RKO (cell line): ENCODE data around the gene YEATS4.

Experiments
- DNase-seq: peaks from one replicate; pipeline ENCODE4 v3.0.0-alpha.2; 2016; ENCODE audit warnings: low spot score

The YEATS4 gene

DNA sequence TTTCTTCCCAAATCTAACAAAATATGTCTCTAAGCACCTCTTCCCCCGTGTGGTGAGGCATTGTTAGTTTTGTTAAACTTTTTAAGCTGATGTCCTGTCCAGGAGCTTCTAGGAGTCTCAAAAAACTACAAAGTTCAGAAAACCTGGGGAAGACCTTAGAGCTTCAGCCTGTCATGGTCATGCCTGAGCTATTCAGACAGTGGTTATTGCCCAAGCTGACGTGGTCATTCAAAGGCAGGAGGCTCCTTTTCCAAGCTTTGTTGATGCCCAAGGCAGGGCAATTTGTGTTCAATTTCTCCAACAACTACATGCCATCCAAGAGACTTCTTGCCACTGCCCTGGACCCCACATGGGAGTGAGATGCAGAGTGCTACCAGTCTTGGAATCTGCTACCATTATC lies 17.1 kb upstream of the YEATS4 start:
- no peak for DNase-seq

DNA sequence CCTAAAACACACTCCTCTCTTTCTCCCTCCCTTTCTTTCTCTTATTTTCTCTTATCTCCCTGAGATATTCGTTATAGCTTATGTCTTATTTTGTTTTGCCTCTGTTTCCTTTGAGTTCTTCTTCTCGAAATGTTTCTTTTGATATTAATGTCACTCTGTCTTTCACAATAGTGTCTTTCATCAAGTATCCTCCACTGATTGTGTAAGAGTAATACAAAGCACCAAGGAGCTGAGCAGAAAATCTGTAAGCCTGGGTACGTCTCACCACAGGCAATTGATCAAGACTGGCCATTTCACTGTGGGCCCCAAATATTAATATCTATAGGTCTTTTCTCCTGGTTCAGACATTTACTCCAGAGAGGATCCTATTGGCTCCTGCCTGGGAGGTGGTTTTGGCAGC lies 16.2 kb upstream of the YEATS4 start:
- no peak for DNase-seq

DNA sequence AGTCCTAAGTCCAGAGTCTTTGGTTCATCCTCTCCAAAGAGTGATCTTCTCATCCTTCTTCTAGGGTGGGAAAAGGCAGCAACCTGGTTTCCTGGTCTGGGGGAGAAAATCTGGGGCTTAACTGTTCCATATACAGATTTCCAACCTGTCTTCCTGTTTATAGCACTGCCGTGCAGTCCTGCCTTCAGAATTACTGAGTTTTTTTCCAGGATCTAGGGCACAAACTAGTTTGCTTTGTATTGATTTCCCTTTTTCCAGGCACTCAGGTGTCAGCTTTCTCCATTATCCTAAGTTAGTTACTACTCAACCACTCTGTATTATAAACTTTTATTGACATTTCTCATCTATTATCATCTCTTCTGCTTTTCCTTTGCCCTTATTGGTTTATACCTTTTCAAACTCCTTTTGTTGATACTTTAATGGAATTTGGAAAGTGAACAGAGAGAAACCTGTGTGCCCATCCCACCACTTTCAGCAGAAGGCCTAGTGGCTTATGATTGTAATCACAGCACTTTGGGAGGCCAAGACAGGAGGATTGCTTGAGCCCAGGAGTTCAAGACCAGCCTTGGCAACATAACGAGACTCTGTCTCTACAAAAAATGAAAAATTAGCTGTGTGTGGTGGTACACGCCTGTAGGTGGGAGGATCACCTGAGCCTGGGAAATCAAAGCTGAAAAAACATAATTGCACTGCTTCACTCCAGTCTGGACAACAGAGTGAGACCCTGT lies 15.5 kb upstream of the YEATS4 start:
- DNase-seq = no peak

DNA sequence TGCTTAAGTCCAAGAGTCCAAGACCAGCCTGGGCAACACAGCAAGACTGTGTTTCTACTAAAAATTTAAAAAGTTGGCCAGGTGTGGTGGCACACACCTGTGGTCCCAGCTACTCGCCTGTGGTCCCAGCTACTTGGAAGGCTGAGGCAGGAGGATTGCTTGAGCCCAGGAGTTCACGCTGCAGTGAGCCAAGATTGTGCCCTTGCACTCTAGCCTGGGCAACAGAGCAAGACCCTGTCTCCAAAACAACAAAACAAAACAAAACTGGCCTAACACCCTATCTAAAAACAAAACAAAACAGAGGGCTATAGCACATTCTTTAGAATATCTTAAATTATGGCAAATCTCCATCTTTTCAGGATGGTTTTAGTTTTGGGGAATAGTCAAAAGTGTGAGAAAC lies 14.5 kb upstream of the YEATS4 start:
- DNase-seq = no peak

DNA sequence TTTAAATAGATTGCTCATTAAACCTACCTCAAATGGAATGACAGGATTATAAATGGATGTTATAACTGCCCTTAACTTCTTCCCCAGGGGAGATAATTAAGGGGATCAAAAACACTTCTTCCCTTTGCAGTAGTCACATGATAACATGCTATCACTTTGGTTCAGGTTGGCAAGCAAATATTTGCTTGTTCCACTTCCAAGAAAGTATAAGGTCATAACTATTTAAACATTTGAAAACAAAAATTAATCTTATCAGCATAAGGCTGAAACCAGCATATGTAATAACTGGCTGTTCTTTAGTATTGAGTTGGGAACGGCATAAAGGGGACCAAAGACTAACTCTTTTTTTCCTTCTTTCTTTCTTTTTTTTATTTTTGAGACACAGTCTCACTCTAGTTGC lies 13.8 kb upstream of the YEATS4 start:
- DNase-seq = no peak

DNA sequence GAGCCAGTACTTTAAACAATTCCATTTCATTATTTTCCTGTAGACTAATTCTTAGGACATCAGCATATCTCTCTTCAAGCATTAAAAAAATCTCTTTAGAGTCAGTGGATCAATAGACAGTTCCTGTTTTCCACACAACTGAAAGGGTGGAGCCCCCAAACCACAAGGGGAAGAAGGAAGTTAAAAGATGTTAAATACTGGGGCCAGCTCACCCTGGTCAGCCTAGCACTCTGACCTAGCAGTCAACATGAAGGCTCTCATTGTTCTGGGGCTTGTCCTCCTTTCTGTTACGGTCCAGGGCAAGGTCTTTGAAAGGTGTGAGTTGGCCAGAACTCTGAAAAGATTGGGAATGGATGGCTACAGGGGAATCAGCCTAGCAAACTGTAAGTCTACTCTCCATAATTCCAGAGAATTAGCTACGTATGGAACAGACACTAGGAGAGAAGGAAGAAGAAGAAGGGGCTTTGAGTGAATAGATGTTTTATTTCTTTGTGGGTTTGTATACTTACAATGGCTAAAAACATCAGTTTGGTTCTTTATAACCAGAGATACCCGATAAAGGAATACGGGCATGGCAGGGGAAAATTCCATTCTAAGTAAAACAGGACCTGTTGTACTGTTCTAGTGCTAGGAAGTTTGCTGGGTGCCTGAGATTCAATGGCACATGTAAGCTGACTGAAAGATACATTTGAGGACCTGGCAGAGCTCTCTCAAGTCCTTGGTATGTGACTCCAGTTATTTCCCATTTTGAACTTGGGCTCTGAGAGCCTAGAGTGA lies 11.2 kb upstream of the YEATS4 start, which contains the start of gene LYZ:
LYZ (plus strand) TSS at position 220 of the 777 bp plus-strand sequence; CDS start at position 248, 28 bp downstream.
- DNase-seq = no peak

DNA sequence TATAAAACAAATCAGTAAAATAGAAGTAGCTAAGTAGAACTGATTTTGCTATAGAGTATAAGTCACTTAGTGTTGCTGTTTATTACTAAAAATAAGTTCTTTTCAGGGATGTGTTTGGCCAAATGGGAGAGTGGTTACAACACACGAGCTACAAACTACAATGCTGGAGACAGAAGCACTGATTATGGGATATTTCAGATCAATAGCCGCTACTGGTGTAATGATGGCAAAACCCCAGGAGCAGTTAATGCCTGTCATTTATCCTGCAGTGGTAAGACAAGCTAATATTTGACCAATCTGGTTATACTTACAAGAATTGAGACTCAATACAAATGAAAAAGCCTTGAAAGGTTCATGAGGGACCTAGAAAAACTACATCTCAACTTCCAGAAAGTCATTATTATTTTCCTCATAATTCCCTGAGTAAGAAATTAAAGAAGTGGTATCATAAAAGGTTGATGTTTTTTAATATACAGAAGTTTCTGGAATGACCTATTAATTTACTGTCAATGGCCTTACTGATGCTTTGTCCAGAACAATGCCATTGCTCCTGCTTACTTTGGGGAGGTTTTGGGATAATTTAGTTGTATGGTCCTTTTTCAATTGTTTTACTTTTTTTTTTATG lies 9.4 kb upstream of the YEATS4 start:
- no peak for DNase-seq

DNA sequence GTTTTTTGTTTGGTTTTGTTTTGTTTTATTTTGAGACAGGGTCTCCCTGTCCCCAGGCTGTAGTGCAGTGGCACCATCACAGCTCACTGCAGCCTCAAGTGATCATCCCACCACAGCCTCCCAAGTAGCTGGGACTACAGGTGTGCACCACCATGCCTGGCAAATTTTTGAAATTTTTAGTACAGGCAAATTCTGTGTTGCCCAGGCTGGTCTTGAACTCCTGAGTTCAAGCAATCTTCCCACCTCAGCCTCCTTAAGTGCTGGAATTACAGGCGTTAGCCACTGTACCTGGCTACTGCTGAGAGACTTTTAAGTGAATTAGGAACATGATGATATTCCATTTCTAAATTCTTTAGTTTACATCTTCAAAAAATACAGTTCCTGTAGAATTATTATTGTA lies 8.8 kb upstream of the YEATS4 start:
- DNase-seq = no peak

DNA sequence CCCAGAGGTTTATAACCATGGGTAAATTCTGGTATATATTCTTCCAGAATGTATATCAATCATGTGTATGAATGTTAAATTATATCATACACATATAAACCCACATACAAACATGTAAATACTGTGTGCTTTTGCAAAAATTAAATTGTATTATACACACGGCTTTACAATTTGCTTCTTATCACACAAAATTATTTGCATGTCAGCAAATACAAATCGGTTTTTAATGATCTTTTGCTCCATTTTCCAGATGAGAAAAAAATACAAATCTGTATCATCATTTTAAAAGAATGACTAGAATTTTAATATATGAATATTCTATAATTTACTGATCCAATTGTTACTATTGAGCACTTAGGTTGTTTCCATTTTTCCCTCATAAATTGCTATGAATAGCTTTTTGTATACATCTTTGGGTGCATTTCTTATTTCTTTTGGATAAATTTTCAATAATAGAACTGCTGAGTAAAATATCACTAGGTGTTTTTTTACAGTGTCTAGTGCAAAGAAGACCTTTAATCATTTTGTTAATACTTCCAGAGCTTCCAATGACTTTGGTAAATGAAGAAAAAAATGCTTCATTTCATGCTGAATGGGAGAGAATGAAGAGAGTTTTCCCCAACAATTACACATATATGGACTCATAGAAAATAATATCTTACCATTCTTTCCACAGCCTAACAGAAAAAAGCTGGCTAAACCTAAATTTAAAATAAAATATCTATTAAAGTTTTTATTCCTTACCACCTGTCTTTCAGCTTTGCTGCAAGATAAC lies 7.9 kb upstream of the YEATS4 start:
- no peak for DNase-seq

DNA sequence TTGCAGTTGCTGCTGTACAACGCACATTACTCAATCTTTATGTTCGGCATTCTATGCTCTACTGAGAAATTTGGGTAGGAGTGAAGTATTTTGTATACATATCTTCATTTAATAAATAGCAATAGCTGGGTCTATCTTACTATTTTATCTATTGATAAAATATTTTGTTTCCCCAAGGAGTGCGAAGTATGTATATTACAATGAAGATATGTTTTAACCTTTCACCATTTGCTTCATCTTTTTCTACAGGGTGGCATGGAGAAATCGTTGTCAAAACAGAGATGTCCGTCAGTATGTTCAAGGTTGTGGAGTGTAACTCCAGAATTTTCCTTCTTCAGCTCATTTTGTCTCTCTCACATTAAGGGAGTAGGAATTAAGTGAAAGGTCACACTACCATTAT lies 6.6 kb upstream of the YEATS4 start:
- no peak for DNase-seq

DNA sequence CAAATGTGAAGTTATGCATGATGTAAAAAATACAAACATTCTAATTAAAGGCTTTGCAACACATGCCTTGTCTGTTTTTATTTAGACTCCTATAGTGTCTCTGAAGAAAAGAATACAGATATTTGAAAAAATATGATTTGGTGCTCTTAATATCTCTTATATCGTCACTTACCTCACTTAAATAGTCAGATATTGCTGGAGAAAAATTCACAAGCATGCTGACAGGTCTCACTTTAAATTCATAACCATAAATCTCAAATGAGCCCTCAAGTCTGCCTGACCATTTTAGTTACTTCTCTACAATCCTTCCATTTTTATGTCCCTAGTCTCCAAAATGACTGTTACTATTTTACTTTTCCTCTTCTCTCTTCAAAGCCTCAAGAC lies 5.4 kb upstream of the YEATS4 start:
- DNase-seq = no peak

DNA sequence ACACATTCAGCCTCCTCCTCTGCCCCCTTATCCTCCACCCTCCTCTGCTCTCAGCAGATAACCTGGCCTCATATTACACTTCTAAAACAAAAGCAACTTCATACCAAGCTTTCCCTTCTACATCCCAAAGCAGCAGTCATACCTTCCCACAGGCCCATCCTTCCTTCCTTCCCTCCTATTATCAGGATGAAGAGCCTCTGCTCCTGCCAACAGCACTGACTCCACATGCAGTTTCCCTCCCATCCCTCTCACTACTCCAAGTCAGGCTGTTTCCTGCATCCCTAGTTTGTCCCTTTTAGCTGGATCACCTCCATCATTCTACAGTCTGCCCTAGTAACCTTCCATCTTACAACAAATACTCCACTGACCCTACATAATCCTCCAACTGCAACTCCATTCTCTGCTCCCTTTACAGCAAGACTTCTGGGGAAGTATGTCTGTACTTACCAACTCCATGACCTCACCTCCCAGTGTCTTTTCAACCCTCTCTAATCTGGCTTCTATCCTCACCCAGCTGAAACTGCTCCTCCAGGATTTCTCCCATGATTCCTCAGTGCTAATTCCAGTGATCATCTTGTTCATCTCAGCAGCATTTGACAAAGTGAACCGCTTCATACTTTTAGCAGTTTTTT lies 4.9 kb upstream of the YEATS4 start:
- no peak for DNase-seq

DNA sequence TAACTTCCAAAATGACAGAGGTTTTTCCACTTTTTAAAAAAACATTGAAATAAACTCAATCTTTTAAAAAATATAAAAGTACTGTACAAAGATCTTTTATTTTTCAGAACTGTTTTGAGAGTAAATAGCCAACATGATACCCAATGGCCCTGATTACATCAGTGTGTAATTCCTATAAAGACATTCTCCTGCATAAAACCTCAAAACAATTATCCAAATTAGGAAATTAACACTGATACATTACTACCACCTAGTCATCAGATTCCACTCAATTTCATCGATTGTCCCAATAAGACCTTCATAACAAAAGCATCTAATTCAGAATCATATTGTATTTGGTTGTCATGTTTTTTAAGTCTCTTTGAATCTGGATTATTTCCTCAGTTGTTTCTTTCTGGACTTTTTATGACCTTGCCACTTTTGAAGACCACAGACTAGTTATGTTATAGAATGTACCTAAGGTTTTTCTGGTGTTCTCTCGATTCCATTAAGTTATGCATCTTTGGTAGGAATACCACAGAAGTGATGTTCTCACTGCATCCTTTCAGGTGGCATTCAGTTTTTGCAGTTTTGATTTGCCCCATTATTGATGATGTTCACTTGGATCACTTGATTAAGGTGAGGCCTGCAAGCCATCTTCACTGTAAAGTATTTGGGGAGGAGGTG lies 4.0 kb upstream of the YEATS4 start:
- no peak for DNase-seq

DNA sequence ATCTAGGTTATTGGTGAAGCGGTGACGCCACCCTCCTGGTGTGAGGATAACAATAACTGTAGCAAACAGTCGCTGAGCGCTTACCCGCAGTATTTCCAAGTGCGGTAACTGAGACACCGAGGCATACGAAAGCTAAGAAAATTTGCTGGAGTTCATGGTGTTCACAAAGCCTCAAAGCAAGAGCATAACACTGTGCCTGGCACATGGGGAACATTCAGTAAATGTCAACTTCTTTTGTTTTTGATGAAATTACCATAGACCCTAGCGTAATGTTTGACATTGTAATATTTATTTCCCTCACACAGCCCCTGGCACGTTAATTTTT lies 767 bp downstream of the YEATS4 start:
- DNase-seq = no peak

DNA sequence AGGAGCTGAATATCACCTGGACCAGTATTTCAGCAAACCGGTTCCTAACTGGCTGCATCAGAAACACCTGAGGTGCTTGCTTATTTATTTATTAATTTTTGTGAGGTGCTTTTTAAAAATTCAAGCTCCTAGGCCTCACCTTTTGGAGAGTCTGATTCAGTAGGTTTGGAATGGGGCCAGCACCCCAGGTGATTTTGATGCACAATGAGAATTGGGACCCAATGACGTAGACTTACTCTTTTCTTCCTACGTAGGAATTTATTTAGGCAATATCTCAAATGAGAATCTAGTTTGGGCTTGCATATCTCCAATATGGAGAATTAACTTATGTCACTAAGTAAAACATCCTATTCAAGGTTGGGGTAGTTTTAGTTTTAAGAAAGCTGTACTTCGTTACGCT lies 7.3 kb downstream of the YEATS4 start:
- no peak for DNase-seq

DNA sequence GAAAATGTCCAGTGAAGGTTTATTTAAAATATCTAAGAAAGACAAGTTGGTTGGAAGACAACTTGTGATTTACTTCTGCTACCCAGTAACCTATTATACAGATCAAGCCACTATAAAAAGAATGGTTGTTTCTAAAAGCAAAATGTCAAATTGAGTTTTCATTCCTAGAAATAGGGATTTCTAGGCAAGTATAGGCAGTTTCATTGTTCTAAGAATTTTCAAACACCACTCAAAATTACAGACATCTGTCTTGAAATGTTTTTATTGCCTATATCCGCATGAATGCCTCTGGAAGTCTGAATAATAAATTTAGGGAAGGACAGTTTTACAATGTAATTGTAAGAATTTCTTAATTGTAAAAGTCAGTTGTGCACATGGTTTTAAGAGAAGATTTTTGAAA lies 8.6 kb downstream of the YEATS4 start:
- no peak for DNase-seq

DNA sequence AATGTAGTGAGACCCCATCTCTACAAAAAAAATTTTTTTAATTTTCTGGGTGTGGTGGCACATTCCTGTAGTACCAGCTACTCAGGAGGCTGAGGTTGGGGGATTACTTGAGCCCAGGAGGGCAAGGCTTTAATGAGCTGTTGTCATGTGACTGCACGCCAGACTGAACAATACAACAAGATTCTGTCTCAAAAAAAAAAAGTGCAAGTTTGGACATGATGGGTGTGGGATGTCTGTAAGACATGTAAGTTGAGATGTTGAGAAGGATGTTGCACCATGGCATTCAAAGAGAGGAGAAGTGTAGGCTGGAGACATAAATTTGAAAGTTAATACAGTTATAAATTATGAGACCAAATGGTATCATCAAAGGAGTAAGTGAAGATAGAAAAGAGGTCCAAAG lies 23.5 kb downstream of the YEATS4 start:
- no peak for DNase-seq

DNA sequence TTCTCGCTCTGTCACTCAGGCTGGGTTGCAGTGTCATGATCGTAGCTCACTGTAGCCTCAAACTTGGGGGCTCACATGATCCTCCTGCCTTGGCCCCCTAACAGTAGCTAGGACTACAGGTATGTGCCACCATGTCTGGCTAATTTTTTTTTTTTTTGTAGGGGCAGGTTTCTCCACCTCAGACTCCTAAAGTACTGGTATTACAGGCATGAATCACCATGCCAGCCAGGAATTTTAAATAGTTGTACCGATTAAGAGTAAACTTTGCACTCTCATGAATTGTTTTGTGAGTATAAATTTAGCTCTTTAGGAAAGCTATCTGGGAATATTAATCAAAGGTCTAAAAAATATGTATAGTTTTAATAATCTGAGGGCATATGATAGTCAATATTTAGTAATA lies 25.5 kb downstream of the YEATS4 start:
- no peak for DNase-seq

DNA sequence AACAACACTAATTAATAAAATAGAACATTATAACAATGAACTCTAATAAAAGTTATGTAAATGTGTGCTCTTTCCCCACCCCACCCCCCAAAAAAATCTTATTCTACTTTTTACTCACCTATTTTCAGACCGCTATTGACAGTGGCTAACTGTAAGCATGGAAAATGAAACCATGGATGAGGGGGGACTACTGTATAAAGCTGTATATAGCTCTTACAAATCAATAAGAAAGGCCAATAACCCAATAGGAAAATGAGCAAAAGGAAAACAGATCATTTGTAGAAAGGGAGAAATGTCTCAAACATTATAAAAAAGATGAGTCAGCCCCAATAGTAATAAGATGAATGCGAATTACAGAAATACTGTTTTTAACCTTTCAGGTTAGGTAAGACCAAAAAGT lies 27.4 kb downstream of the YEATS4 start:
- no peak for DNase-seq

DNA sequence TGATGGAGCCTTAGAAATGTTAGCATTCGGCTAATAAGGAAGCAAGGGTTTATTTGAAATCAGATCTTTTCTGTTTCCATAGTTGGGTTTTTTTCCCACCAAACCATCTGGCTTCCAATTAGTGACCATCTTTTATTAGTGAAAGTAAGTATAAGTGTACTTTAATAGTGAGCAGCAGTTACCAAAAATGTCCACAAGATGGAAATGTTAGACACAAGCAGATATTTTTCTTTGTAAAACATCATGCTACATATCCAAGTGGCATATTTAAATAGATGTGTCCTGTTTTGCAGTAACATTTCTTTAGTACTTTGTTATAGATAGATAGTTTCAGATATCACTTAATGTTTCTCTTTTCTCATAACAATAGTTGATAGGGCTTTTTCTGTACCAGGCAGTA lies 28.8 kb downstream of the YEATS4 start:
- DNase-seq = peak; percentile 78

DNA sequence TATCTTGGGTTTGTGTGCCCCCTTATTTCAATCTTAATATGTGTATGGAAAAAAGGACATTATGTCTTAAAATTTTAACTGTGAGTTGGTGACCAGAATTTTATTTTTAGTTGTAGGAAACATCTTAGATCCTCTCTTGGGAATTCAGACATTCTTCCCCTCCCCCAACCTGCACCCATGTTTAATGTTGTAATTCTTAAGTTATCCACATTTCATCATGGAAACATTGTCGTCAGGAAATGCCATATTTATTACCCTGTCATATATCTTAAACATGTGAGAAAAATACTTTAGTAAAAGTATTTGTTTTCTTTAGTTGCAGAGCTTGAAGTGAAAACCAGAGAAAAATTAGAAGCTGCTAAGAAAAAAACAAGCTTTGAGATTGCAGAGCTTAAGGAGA lies 30.3 kb downstream of the YEATS4 start:
- DNase-seq = no peak
